Astrocyte (in vitro differentiated cells and primary cell): ENCODE data around the gene GHRHR. TPM values are rescaled to one million over a fixed set of nuclear protein-coding genes. Genes with fewer than 3 reads are reported as not detected.

Experiments used
- DNase-seq: peaks from one replicate; pipeline ENCODE4 v3.0.0-alpha.2; 2010; ENCODE audit warnings: low read depth
- FAIRE-seq: peaks from 2 replicates; lab custom pipeline; 2011; peaks lifted over from hg19 to GRCh38; lab: Jason Lieb, UNC
- H2AFZ ChIP-seq: 2 replicates; pipeline ENCODE4 v1.6.0; 2012; ENCODE audit warnings: low read depth, low read length, inconsistent platforms
- H3K27ac ChIP-seq: 2 replicates; pipeline ENCODE4 v1.5.1; 2011; ENCODE audit warnings: low read depth, low read length, inconsistent platforms
- H3K27me3 ChIP-seq: 2 replicates; pipeline ENCODE4 v1.6.0; 2011; ENCODE audit warnings: low read length, inconsistent platforms; ENCODE audit not compliant: insufficient read depth
- H3K36me3 ChIP-seq: 2 replicates; pipeline ENCODE4 v1.5.1; 2011; ENCODE audit warnings: low read length, inconsistent platforms; ENCODE audit not compliant: insufficient read depth
- H3K4me1 ChIP-seq: 2 replicates; pipeline ENCODE4 v1.5.1; 2011; ENCODE audit warnings: low read length, inconsistent platforms; ENCODE audit not compliant: insufficient read depth
- H3K4me2 ChIP-seq: 2 replicates; pipeline ENCODE4 v1.6.0; 2012; ENCODE audit warnings: low read length, inconsistent platforms
- H3K4me3 ChIP-seq: 2 replicates; pipeline ENCODE4 v1.5.1; 2011; ENCODE audit warnings: low read depth, mild to moderate bottlenecking, low read length, inconsistent platforms; ENCODE audit not compliant: insufficient read depth
- H3K79me2 ChIP-seq: 2 replicates; pipeline ENCODE4 v1.6.0; 2012; ENCODE audit warnings: mild to moderate bottlenecking, low read length, inconsistent platforms; ENCODE audit not compliant: insufficient read depth
- H3K9ac ChIP-seq: 2 replicates; pipeline ENCODE4 v1.6.0; 2012; ENCODE audit warnings: mild to moderate bottlenecking, low read length, inconsistent platforms
- H3K9me3 ChIP-seq: 2 replicates; pipeline ENCODE4 v1.5.1; 2012; ENCODE audit warnings: low read depth, mild to moderate bottlenecking, low read length, inconsistent platforms; ENCODE audit not compliant: insufficient read depth
- H4K20me1 ChIP-seq: 2 replicates; pipeline ENCODE4 v1.6.0; 2012; ENCODE audit warnings: low read length, inconsistent platforms; ENCODE audit not compliant: insufficient read depth
- H3K27ac Mint-ChIP-seq: one replicate; pipeline ENCODE4 v1.8.0; 2021; ENCODE audit warnings: mild to moderate bottlenecking, mixed read lengths; ENCODE audit not compliant: unreplicated experiment
- H3K27me3 Mint-ChIP-seq: one replicate; pipeline ENCODE4 v1.8.0; 2021; ENCODE audit warnings: low read depth, mixed read lengths; ENCODE audit not compliant: unreplicated experiment
- H3K36me3 Mint-ChIP-seq: one replicate; pipeline ENCODE4 v1.8.0; 2021; ENCODE audit warnings: low read depth, mixed read lengths; ENCODE audit not compliant: unreplicated experiment
- H3K4me1 Mint-ChIP-seq: one replicate; pipeline ENCODE4 v1.8.0; 2021; ENCODE audit warnings: low read depth, mixed read lengths; ENCODE audit not compliant: unreplicated experiment
- H3K4me3 Mint-ChIP-seq: one replicate; pipeline ENCODE4 v1.8.0; 2021; ENCODE audit warnings: mild to moderate bottlenecking, moderate library complexity, mixed read lengths; ENCODE audit not compliant: unreplicated experiment
- H3K9me3 Mint-ChIP-seq: one replicate; pipeline ENCODE4 v1.8.0; 2021; ENCODE audit warnings: mild to moderate bottlenecking, mixed read lengths; ENCODE audit not compliant: unreplicated experiment
- CTCF ChIP-seq: IDR thresholded peaks from 2 replicates; pipeline ENCODE4 v1.5.1; 2011; ENCODE audit warnings: low read depth, mild to moderate bottlenecking, inconsistent platforms, low read length, moderate library complexity; ENCODE audit not compliant: insufficient read depth
- EZH2 ChIP-seq: IDR thresholded peaks from 2 replicates; pipeline ENCODE4 v1.6.1; 2012; ENCODE audit warnings: mild to moderate bottlenecking, low read length, inconsistent platforms; ENCODE audit not compliant: insufficient read depth
- total RNA-seq: library from RNA; stranded (reverse); gene quantifications from 2 replicates; pipeline ENCODE4 v1.2.1, GENCODE V29; 2021

The GHRHR gene
- total RNA-seq, 1 donor from 2014 or later, result not detected

- Mint-ChIP-seq H3K27ac (no peak overlapping the region), H3K4me1 (peaks cover 32% of the 10 kb centered on the region), H3K9me3 (peaks cover 2% of the 10 kb centered on the region), H3K27me3 (peaks cover 20% of the 10 kb centered on the region), H3K4me3 (no peak overlapping the region), H3K36me3 (no peaks in the 10 kb centered on the region)
- FAIRE-seq (no peak), DNase-seq (no peak)
- H3K36me3 ChIP-seq, result no peaks in the 10 kb centered on the region
- H3K4me2 ChIP-seq, result no peak overlapping the region
- no peaks in the 10 kb centered on the region for H3K79me2 ChIP-seq
- no peaks in the 10 kb centered on the region for H4K20me1 ChIP-seq
- H3K9ac ChIP-seq, result no peak overlapping the region
- H3K9me3 ChIP-seq, result no peaks in the 10 kb centered on the region
- H2AFZ ChIP-seq, result no peak overlapping the region
- no peak overlapping the region for H3K4me3 ChIP-seq
- no peaks in the 10 kb centered on the region for H3K27me3 ChIP-seq
- TF ChIP-seq CTCF, result no peak
- TF ChIP-seq EZH2, result no peak
- H3K4me1 ChIP-seq, result peaks cover 32% of the 10 kb centered on the region
- H3K27ac ChIP-seq, result no peak overlapping the region
These were observed 46.4 kb upstream of the GHRHR start for GRCh38 chr7:30917216-30917893.

- Mint-ChIP-seq H3K4me1 (peaks cover 31% of the 10 kb centered on the region), H3K4me3 (no peak overlapping the region), H3K27me3 (peaks cover 9% of the 10 kb centered on the region), H3K27ac (no peak overlapping the region), H3K9me3 (no peaks in the 10 kb centered on the region), H3K36me3 (no peaks in the 10 kb centered on the region)
- H3K4me3 ChIP-seq, result no peak overlapping the region
- peaks cover 32% of the 10 kb centered on the region for H3K4me1 ChIP-seq
- H3K27ac ChIP-seq, result no peak overlapping the region
- no peaks in the 10 kb centered on the region for H4K20me1 ChIP-seq
- DNase-seq, result no peak
- no peak overlapping the region for H3K4me2 ChIP-seq
- no peaks in the 10 kb centered on the region for H3K9me3 ChIP-seq
- no peak overlapping the region for H3K9ac ChIP-seq
- H2AFZ ChIP-seq, result no peak overlapping the region
- H3K36me3 ChIP-seq, result no peaks in the 10 kb centered on the region
- no peaks in the 10 kb centered on the region for H3K27me3 ChIP-seq
- H3K79me2 ChIP-seq, result no peaks in the 10 kb centered on the region
- FAIRE-seq, result no peak
- TF ChIP-seq EZH2 (no peak), CTCF (no peak)
These were observed 45.1 kb upstream of the GHRHR start for GRCh38 chr7:30918676-30919075.

- Mint-ChIP-seq H3K36me3 (peaks cover 3% of the 10 kb centered on the region), H3K4me3 (no peak overlapping the region), H3K4me1 (peaks cover 21% of the 10 kb centered on the region), H3K9me3 (no peaks in the 10 kb centered on the region), H3K27me3 (peaks cover 14% of the 10 kb centered on the region), H3K27ac (peak overlapping the region; percentile 73)
- no peak for TF ChIP-seq CTCF
- TF ChIP-seq EZH2, result no peak
- Histone ChIP-seq H3K9ac (no peak overlapping the region), H3K9me3 (no peaks in the 10 kb centered on the region), H3K4me3 (no peak overlapping the region), H3K27me3 (no peaks in the 10 kb centered on the region), H3K4me1 (peaks cover 22% of the 10 kb centered on the region), H2AFZ (no peak overlapping the region), H3K79me2 (no peaks in the 10 kb centered on the region), H3K4me2 (no peak overlapping the region), H3K36me3 (no peaks in the 10 kb centered on the region), H4K20me1 (no peaks in the 10 kb centered on the region), H3K27ac (no peak overlapping the region)
- FAIRE-seq (no peak), DNase-seq (peak; percentile 34)
These were observed 43.7 kb upstream of the GHRHR start for GRCh38 chr7:30920021-30920583.
